GM21717 (cell line): ENCODE data around the gene MSRB2.
"Not testable (repeated sequence)": the region's sequence is repeated elsewhere in the genome, so short reads cannot be mapped to it uniquely, and the experiment has no call there.

Experiments used
- ATAC-seq: cut with Tn5 transposase; IDR thresholded peaks from one replicate; pipeline ENCODE4 v1.9.1; 2021; ENCODE audit warnings: mild to moderate bottlenecking, moderate library complexity; ENCODE audit not compliant: unreplicated experiment

The MSRB2 gene

DNA sequence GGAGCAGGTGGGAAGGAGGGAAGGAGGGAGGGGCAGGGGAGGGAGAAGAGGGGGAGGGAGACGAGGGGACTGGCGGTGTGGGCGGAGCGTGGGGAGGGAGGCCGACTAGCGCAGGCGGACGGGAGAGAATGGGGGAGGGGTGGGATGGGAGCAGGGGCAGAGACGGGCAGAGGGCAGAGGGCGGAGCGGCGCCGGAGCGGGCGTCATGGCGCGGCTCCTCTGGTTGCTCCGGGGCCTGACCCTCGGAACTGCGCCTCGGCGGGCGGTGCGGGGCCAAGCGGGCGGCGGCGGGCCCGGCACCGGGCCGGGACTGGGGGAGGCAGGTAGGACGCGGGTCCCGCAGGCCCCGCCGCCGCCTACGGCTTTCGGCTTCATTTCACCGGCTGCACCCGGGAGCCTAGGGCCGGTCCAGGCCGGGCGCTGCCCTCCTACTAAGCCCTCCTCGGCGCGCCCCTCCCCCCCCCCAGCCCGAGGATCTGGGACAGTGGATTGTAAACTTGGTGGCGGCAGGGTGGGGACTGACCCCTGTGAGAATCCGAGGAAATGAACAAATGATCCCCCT, at the start of gene MSRB2:
Gene MSRB2, plus strand, starts transcription at position 176 of the 562 bp plus-strand sequence. Its CDS starts 30 bp downstream, at position 206.
- peak; percentile 85 for ATAC-seq

DNA sequence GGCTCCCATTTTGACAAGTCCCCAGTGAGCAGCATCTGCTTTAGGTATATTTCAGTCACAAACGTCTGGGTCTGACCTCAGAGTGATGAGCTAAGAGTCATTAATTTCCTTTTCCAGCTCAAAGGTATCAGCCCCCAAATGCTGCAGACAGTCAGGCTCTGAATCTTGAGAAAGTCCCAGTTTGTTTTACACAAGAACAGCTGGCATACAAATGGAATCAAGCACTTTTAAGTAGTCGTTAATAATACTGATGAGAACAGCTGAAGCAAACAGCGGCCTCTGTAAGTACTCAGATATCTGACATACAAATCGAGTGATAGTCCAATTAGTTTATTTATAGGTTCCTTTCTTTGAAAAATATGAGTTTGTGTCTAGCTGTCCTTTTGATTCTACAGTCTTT, 49.4 kb upstream of the MSRB2 start:
- no peak for ATAC-seq

DNA sequence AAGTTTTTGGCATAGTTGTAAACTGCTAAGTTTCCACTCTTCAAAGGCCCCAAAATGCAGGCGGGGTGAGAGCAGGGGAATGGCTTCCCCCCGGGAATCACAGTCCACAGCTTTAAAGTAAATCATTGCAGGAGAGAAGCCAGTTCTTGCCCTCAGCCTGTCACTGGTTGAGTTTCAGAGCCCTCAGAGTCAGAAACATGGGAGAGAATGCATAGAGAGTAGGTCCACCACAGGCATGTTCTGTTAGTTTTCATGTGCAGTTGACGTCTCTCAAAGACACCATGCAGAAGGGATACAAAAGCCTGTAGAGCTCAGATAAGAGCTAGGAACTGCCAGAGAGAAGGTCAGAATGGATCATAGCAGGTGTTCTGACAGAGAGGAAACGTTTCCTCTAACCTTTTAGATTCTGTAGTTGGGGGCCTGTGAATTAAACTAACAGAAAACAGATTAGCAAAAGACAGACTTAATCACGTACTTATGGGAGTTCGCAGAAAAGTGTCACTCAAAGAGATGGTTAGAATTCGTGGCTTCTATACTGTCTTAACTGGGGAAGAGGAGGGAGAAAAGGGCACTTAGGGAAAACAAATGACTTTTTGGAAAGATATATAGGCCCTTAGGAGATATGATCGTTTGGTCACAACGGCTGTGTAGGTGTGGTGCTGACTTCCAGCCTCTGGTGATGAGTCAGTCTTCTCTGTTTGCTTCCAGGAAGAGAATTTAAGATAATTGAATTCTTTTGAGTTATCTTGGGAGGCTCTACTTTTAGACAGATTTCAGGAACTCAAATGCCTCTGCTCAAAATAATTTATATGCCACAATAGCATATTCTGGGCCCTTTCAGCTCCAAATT, 48.0 kb upstream of the MSRB2 start:
- no peak for ATAC-seq

DNA sequence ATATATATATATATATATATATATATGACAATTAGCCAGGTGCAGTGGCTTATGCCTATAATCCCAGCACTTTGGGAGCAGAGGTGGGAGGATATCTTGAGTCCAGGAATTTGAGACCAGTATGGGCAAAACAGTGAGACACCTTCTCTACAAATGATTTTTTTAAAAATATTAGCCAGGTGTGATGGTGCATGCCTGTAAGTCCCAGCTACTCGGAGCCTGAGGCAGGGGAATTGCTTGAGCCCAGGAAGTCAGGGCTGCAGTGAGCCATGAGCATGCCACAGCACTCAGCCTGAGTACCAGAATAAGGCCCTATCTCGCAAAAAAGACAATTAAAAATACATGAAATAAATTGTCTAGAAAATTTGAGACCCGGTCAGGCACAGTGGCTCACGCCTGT, 47.2 kb upstream of the MSRB2 start:
- no peak for ATAC-seq

DNA sequence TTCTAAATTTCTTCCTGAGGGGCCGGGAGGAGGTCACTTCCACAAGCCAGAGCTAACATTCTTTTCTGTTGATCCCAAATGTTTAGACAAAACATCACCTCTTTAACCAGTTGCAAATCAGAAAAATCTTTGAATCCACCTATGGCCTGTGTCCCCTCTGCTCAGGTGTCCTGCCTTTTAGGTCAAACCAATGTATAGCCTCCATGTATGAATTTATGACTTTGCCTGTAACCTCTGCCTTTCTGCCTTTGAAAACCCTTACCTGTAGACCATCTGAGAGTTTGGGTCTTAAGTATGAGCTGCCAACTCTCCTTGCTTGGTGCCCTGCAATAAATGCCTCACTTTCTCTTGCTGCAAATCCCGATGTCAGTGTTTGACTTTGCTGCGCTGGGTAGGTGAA, 44.1 kb upstream of the MSRB2 start:
- no peak for ATAC-seq

DNA sequence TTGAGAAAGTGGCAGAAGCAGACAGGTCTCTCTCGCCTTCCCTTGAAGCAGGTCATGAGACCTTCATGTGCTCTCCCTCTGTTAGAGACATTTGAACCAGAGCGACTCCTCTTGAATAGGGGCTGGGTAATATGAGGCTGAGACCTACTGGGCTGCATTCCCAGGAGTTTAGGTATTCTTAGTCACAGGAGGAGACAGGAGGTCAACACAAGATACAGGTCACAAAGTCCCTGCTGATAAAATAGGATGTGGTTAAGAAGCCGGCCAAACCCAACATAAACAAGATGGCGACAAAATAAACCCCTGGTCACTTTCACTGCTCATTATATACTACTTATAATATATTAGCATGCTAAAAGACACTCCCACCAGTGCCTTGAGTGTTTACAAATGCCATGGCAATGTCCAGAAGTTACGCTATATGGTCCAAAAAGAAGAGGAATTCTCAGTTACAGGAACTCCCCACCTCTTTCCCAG, 43.5 kb upstream of the MSRB2 start:
- no peak for ATAC-seq

DNA sequence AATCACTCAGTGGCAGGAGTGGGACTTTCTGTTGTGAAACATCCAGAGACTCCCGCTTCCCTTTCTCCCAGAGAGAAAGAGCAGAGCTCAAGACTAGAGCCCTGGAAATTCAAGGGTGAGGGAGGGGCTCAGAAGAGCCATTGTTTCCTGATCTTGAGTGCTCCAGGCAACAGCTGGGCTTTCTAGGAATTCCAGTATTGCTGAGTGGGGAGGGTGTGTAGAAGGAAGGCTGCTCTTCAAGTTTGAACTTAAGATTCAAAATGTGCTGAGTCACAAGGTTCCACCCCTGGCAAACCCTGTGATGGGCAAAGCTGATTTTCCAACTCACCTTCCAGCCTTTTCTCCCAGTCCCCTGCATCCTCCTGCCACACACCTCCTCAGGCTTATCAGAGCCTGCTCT, 42.3 kb upstream of the MSRB2 start:
- no peak for ATAC-seq

DNA sequence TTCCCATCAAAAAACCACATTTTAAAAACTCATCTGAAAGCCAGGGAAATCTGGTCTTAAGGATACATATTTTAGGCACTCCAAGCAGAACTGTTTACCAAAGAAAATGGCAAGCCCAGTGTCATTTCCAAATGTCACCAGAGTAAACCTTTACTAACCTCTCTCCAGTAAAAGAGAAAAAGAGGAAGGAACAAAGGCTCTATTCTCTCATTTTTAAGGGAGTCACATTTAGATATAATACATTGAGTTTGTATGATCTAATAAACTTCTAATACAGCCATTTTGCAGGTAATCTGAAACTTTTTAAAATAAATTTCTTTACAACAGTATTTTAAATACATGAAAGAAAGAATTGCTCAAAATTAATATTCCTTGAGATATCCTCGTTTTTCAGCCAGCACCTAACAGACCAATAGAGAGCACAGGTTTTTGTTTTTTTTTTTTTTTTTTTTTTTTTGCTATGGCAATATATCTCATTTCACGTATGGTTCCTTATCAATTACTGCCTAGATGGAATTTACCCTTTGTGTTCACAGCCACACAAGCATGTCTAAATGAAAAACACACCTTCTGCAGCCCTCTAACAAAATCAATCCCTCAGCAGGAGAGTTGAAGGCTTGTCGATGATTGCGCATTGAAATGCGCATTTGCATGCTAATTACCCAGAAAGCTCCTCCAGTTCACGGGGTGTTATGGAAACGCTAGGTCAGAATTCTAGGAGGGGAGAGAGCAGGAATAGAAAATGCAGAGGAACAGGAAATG, 39.8 kb upstream of the MSRB2 start:
- no peak for ATAC-seq

DNA sequence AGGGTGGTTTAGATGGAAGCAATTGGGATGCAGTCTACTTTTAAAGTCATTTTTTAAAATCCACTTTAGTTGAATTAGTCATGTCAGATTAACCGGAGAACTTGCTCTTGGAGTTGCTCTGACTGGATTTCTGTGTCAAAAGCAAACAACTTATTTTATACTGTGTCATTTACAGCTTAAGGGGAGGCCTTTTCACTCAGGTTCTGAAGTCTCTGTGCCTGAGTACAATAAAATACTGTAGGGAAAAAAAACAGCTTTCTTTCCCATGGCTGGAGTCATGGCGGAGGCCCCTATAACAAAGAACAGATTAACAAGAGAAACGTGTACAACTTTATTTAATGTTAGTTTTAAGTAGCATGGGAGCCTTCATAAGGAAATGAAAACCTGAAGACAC, 39.2 kb upstream of the MSRB2 start:
- ATAC-seq, result no peak

DNA sequence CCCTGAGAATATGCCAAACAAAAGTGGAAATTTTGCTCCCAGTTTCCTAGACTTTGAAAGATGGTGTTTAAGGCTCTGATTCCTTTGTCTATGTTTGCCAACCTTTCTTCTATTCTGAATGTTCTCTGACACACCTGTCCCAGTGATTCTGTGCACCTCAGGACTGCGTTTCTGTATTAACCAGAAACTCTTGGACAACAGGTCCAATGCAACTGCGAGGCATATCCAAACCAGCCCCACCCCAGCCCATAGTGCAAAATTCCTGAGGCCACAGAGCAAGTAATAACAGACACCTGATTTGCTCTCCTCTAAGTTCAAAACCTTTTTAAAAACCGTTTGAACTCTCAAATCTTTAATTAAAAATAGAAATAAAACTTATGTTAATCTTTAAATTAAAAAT, 37.0 kb upstream of the MSRB2 start:
- no peak for ATAC-seq

DNA sequence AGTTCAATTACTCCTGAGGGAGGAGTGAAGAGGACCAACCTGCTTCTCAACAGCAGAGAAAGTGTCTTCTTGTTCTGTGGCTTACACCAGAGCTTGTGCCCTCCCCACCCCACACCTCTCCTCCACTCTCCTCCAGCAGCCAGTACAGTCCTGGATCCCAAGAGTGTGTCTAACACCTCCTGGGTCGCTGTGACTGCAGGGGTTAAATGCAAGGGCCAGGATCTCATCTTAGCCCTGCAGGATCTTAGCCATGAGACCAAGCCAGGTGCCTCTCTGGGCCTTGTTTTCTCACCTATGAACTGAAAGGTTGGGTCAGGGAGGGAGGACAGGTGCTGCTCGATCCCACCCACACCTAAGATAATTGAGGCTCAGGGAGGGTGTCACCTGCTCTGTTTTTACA, 34.5 kb upstream of the MSRB2 start:
- ATAC-seq, result no peak

DNA sequence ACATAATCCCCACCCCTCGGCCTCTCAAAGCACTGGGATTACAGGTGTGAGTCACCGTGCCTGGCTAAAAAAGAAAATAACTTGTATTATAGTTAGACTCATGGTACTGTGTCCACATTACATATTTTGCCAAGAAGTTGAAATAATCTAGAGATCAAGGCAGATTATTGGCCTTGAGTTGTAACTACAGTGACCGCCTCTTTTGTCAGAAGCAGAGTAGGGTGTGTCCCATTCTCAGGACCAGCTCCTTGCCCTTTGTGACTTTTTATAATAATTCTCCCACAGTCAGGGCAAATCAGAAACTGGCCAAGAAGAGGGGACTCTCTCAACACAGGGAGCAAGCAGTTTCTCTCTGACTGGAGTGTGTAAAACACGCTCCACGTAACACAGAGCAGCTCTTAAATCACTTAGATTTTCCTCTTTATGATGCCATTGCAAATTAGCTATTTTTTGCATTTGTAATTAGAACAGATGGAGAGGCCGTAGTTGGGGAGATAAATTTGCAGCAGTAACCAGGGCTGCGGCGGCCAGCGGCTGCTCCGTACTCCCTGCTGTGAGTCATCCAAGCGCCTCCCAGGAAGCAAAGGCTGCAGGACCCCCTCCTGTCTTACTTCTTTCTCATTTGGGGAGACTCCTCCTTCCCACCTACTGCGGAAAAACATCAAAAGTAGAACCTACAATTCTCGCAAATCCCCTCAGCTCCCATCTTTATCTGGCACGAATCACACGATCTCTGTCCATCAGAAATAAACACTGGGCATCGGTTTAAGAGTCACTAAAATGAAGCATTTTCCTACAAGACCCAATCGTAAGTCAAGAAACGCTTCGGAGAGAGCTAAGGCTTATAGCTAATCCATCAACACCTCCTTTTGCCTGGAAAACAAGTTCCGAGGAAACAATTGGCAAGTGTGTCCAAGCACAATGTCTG, 32.1 kb upstream of the MSRB2 start:
- no peak for ATAC-seq

DNA sequence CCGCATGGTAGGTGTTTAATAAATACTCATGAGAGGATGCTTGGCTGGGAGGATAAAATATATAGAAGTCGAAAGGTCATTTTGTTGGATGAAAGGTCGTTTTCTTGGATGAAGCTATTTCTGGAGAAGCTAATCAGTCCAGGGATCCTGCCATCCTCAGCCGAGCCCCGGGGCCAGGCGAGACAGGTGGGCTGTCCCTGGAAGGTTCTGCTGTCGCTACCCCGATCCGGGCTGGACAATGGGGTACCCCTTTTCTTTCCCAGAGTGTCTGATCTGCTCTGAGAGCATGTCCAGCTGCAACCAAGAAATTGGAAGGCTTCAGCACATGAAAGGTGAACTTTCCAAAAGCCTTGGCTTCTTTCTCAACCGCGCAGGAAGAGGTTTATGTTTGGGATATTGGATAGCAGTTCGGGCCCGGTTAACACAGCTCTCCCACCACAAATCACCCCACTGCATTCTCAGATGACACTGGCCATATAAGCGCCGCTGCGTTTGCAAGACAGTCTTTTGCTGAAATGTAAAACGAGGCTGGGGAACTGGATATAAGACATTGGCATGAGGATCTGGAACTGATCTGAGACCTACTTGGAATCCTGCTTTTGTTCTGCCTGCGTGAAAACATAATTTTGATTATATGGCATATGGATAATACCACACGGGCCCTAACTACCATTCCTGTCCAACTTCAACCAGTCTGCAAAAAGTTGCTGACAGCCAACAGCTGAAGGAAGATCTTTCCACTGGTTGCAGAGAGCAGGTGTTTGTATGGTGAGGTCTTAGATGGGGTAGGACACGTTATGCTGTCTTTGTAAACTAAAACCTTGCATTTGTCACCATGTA, 31.2 kb upstream of the MSRB2 start:
- no peak for ATAC-seq

DNA sequence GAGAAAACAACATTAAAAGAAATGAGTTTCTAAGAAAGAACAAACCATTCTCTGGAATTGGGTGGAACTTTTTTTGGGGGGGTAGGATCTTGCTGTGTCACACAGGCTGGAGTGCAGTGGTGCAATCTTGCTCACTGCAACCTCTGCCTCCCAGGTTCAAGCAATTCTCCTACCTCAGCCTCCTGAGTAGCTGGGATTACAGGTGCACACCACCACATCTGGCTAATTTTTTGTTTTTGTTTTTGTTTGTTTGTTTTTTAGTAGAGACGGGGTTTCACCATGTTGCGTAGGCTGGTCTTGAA, 30.6 kb upstream of the MSRB2 start:
- ATAC-seq, result not testable (repeated sequence)

DNA sequence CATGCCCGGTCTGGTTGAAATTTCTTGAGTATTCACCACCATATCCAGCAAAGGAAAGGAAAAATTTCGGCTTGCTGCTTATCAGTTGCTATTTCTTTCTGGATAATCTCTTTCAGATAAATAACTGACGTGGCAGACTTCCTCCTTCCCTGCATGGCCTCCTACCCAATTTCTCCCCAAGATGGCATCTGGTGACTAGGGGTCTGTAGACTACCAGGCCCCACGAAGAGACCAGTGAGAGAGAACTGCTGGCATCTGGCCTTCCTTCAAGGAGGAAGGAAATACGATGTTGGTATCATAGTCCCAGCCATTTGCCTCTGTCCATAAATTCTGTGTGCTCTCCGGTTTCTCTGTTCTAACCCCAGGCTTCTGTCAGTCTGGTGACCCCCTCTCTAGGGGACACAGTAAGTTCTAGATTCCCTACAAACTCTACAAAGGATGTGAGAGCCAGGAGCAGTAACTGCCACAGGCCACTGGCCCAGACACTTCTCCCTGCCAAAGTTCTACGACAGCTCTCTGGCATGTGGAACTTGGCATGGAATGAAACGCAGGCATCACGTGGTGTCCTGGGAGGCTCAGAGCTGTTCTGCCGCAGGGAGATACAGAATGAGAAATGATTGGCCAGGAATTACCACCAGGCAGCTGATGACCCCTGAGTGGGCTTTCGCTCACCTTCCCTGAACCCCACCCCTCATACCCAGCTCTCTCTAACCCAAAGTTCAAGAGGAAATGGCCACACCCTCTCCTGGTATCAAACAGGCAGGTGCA, 30.0 kb upstream of the MSRB2 start:
- ATAC-seq, result no peak

DNA sequence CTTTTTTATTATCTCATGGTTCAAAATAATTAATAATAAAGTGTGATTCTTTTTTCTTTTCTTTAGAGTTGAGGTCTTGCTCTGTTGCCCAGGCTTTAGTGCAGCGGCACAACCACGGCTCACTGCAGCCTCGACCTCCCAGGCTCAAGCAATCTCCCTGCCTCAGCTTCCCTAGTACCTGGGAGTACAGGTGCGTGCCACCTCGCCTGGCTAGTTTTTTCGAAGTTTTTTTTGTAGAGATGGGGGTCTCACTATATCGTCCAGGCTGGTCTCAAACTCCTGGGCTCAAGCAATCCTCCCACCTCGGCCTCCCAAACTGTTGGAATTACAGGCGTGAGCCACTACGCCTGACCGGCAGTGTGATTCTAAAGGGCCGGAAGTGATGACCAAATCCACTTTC, 28.0 kb upstream of the MSRB2 start:
- ATAC-seq, result no peak

DNA sequence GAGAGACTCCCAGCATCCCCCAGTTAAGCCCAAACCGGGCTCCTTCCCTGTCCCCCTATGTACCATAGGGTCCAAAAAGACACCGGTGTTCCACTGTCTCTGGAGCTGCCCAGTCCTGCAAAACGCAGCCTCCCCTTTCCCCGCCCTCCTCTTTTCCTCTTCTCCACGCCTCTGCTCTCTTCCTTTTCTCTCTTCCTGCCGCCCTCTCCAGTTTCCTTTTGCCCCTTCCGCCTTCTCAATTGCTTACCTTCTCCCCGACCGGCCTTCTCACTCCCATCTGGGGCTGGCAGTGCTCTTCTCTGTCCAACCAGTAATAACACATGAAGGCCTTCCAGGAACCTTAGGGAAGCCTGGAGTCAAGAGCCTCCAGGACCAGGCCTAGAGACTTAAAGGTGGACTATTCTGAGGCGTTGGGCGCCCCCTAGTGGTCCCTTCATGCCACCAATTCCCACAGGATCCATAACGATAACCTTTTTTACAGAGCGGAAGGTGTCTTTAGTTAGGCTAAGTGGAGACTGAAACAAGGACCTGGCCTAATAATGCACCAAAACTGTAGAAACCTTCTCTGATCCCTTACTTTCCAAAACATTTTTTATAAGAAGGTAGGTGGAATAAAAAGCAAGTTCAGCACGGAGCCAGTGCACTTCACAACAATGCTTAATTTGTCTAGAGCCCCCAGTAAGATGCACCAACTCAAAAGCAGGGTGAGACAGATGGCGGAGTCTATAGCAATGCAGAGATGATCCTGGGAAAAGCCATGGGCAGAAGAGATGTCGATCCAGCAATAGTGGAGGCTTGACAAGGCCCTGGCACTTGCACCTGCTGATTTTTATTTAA, 27.2 kb upstream of the MSRB2 start:
- ATAC-seq, result no peak

DNA sequence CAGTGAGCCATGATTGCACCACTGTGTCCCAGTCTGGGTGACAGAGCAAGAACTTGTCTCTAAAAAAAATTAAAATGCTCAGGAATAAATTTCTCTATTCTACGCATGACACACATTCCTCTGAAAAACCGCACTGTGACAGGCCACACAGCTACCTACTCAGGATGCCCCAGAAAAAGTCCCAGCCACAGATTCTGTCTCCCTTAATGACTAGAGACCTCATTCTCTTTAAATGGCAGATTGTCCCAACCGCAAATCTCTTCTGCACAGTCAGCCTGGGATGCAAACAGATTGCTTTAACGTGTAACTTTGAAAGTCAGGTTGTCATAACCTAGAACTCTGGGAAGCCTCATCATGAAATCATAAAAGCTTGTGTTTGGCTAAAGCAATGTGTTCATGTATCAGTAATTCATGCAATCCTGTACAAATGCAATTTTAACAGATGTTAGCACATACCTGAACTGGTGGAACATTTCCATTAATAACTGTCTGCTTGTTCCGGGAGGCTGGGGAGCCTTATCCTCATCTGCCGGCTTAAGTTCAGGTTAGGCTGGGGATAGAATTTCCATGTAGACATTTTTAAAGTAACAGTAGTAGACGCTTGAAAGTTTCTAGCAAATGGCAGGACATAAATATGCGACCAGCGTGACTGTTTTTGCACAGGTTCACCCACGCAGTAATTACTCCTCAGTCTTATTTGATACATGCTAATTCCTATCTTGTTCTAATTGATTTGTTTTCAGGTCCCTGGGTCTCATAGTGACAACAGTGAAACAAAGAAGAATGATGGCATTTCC, 26.2 kb upstream of the MSRB2 start:
- ATAC-seq, result peak; percentile 78
